Fibroblast of skin of scalp (primary cell): ENCODE measurements around the gene CYP19A1. TPM values are rescaled to one million over a fixed set of nuclear protein-coding genes. Genes with fewer than 3 reads are reported as not detected.

Experiments used
- DNase-seq: peaks from one replicate; pipeline ENCODE4 v3.0.0-alpha.2; 2013
- polyA plus RNA-seq, 2 experiments: library from polyadenylated mRNA; unstranded; fragments of 120-200 nt; gene quantifications; one replicate each; pipeline ENCODE4 v1.2.1, GENCODE V29; 2013; ENCODE audit not compliant: insufficient read length in 2 of 2

The CYP19A1 gene
- 0.26 TPM for polyA plus RNA-seq (2013, experiment 1 of 2; ENCODE audit: insufficient read length)
- 0.16 TPM for polyA plus RNA-seq (2013, experiment 2 of 2; ENCODE audit: insufficient read length)

GRCh38 chr15:51338496-51338895 is at the start of gene CYP19A1:
TSS of gene CYP19A1 (minus strand) at chr15:51338596. CDS start at chr15:51242912, 95,684 bp downstream.
- DNase-seq: no peak

DNA sequence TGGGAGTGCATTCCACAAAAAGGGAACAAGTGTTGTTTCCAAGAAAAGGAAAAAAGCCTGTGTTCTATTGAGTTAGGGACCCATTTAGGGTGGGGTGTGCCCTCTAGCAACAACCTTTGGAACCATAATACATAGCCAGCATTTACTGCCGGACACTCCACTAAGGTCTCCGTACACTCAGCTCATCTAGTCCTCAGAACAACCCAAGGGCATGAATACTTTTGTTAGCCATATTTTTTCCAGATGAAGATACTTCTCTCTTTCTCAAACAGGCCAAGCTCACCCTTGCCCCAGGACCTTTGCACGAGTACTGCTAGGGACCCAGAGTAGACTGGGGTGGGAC is 49.3 kb upstream of the CYP19A1 start:
- DNase-seq: no peak

GRCh38 chr15:51386960-51387698 is 48.7 kb upstream of the CYP19A1 start:
- DNase-seq: no peak

GRCh38 chr15:51386486-51386885 is 48.1 kb upstream of the CYP19A1 start:
- DNase-seq: no peak

GRCh38 chr15:51386029-51386428 is 47.6 kb upstream of the CYP19A1 start:
- DNase-seq: no peak

- DNase-seq: peak; percentile 53
Measured at GRCh38 chr15:51382787-51383186, 44.4 kb upstream of the CYP19A1 start.

DNA sequence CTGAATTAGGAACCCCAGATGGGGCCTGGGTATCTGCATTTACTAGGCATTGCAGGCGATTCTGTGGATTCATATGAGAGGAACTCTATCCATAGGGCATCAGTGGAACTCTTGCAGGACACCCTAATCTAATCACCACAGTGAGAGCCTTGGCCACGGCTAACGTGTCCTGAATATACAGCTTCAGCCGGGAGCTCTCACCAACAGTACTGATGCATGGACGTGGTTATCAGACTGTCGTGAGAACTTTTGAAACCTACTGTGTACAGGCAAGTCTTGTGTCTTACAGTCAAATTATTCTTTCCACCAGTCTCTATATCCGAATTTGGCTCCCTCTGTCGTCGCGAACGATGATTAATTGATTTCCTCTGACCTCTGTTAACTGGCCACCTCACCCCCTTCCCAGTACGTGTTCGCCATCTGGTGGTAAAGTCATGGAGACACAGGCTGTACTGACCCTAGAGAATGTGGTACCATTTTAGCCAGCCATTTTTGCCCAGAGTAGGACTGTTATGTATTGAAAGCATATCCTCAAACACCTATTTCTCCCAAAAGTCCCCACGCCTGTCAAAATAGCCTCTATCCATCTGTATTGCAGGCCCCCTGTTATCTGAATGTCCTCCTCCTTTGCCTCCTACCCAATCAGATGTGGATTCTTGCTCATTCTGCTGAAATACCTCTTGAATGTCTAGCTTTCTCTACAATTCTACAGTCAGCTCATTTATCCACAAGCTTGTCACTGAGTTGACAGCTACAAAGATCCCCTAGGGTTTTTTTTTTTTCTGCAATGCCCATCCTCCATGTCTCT is 42.8 kb upstream of the CYP19A1 start:
- DNase-seq: peak; percentile 78

DNA sequence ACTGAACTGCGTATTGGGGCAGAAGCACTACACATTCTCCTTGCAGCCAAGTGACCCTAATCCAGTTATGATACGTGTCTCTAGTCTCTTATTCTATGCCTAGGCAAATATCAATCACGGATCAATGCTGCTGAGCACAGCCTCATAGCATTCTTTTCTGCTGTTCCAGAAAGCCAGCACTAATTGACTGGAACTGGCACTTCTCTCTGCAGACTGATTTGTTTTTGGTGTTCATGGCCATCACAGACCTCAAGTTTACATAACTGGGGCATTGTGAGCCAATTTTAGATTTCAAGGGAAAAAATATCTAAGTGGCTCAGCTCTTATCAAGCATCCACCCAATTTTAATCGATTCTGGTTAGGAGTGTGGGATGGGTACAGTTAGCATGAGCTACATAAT is 41.0 kb upstream of the CYP19A1 start:
- no peak for DNase-seq

- DNase-seq: no peak
Measured at GRCh38 chr15:51378406-51378805, 40.0 kb upstream of the CYP19A1 start.

- DNase-seq: peak; percentile 12
Measured at GRCh38 chr15:51377038-51377786, 38.8 kb upstream of the CYP19A1 start.

DNA sequence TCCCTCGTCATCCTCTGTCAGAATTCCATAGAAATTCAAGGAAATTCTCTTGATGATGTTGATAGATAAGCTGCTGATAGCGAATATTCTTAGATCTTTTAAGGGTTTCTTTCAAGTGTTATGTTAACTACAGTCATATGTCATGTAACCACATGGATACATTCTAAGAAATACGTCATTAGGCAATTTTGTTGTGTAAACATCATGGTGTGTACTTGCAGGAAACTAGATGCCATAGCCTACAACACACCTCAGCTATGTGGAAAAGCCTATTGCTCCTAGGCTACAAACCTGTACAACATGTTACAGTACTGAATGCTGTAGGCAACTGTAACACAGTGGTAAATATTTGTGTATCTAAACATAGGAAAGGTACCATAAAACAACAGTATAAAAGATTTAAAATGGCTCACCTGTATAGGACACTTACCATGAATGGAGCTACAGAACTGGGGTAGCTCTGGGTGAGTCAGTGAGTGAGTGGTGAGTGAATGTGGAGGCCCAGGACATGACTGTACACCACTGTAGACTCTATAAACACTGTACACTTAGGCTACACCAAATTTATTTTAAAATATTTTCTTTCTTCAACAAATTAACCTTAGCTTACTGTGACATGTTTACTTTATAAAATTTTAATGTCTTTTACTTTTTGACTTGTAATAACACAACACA is 37.7 kb upstream of the CYP19A1 start:
- no peak for DNase-seq

GRCh38 chr15:51374131-51374530 is 35.7 kb upstream of the CYP19A1 start:
- DNase-seq: no peak

DNA sequence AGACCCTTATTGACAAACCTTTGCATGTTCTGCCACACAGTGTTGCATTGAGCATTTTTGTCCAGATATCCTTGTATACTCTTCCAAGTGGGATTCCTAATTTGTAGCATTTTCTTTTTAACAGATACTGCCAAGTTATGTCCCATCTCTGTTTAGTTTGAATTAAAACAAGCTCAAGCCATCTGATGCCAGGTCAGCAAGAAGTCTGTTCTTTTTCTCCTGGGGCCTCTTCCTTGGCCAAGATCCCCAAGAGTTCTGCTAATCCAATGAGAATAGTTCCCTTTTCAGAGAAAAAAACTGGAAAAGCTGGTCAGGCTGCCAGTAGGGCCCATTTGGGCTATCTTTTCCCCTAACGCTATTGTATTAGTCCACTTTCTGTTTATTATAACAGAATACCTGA is 32.9 kb upstream of the CYP19A1 start:
- DNase-seq: no peak

- DNase-seq: no peak
Measured at GRCh38 chr15:51369451-51369761, 31.0 kb upstream of the CYP19A1 start.

DNA sequence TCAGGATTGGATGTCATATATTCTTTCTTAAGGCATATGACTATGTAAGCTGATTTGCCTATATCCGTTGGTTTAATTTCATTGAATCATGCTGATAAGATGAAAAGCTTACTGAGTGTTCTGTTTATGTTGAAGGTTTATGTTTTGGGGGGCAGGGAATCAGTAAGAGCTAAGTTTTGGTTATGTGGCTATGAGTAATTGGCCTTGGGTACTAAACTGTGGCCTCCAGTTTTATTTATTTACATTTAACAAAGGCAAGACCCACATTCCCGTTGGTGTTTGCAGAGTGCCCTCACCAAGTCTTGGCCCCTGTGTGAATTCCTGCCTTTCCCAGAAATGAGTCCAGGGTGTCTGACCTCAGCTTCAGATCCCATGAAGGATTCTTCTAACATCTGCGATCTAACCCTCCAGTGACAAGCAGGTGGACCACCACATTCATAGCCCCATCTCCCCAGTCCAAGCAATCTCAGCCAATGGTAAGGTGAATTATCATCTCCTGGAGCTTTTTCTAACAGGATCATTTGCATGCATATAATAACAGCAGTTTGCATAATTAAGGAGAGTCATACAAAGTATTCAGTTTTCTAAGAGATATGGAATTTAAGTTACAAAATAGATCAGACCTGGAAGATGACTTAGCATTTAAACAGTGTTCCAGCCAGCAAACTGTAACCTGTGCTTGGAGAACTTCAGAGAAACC is 30.5 kb upstream of the CYP19A1 start:
- DNase-seq: peak; percentile 22

DNA sequence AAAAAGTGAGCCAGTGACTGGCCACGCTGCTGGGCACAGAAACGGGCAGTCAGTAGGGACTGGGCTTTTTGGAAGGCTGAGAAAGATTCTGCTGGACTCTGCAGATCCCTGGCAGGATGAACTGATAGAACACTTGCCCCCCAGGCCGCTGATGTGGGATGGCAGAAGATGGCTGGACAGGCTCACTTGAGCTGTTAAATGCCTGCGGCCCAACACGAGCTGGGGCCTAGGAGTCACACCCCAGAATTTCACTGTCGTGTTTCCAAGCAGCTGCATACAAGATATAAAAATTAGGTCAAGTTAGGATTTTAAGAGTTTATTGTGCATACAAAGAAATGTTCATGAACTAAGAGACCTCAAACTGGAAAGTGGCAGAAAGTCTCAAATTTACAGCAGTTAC is 29.9 kb upstream of the CYP19A1 start:
- no peak for DNase-seq

GRCh38 chr15:51367322-51367976 is 29.1 kb upstream of the CYP19A1 start:
- DNase-seq: peak; percentile 9

- DNase-seq: peak; percentile 8
Measured at GRCh38 chr15:51366920-51367319, 28.5 kb upstream of the CYP19A1 start.

DNA sequence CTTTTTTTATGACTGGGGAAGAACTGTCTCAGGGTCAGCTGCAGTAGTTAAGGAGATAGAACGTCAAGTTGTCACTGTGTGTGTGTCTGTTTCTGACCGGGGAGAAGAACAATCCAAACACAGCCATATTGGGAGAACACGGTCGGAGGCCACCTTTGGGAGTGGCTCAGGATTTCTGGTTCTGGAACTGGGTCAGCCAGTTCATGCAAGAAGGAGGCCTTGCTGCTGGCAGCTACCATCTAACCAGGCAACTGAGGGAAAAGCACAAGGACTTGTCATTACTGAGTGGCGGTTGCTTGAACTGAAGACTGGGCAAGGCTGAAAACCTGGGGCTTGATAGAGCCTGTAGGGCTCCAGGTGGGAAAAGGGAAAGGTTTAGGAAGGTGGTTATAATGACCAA is 27.7 kb upstream of the CYP19A1 start:
- DNase-seq: no peak

- DNase-seq: no peak
Measured at GRCh38 chr15:51365417-51365816, 27.0 kb upstream of the CYP19A1 start.

DNA sequence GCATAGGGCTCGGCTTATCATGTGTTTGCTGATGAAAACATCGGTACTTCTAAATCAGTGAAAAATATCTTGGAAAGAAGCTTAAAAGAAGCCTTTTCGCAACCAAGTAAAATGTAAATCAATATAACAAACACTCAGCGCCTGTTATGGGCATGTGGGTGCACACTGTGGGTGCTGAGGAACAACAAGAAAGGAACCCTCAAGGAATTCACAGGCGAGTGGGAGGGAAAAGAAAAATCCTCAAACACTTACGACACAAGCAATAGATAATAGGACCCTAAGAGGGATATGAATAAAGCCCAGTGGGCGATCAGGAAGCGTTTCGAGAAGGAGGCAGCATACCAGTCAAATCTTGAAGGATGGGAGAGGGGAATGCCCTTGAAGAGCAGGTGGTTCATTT is 25.0 kb upstream of the CYP19A1 start:
- no peak for DNase-seq

- no peak for DNase-seq
Measured at GRCh38 chr15:51359981-51360380, 21.6 kb upstream of the CYP19A1 start.
